ENCODE measurements around the gene LSS.

DNA sequence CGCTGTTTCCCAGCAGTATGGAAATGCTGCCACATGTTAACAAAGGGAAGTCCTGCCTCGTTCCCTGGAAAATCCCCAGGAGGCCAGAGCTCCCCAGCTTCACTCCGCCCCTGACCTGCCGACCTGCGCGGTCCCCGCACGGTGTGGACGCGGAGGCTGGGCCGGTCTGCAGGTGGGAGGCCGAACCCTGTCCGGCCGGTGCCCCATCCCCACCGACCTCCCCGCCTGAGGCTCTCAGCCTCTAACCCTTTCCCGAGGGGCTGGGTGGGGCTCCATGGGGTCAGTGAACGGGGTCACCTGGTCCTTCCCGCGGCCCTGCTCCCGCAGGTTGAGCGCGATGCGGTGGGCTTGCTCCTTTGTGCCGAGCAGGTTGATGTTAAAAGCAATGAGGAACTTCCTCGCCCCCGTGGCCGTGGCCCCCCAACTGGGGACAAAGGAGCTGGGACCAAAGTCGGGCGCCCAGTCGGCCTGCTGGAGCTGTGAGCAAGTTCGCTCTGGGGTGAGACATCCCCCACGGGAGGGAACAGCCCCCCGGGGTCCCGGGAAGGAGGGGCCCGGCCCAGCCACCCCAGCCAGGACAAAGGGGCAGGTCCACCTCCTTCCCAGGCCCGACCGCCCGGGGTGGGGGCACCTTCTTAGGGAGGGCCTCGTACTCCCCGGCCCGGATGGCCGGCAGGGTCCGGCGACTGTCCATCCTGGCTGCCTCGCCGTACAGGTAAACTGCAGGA lies 77.1 kb downstream of the LSS start:
- TF ChIP-seq, protein P1, sequence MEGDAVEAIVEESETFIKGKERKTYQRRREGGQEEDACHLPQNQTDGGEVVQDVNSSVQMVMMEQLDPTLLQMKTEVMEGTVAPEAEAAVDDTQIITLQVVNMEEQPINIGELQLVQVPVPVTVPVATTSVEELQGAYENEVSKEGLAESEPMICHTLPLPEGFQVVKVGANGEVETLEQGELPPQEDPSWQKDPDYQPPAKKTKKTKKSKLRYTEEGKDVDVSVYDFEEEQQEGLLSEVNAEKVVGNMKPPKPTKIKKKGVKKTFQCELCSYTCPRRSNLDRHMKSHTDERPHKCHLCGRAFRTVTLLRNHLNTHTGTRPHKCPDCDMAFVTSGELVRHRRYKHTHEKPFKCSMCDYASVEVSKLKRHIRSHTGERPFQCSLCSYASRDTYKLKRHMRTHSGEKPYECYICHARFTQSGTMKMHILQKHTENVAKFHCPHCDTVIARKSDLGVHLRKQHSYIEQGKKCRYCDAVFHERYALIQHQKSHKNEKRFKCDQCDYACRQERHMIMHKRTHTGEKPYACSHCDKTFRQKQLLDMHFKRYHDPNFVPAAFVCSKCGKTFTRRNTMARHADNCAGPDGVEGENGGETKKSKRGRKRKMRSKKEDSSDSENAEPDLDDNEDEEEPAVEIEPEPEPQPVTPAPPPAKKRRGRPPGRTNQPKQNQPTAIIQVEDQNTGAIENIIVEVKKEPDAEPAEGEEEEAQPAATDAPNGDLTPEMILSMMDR (IDR thresholded peaks at IDR 0.05) = no peak
- no peak for TF ChIP-seq POLR2A (IDR thresholded peaks at IDR 0.05)
- TF ChIP-seq POLR2AphosphoS5 (IDR thresholded peaks at IDR 0.05) = no peak
- TF ChIP-seq EP300 (IDR thresholded peaks at IDR 0.05; ENCODE audit: low read depth) = no peak

All from transverse colon (tissue), 4 donors.